GM12875 (cell line): ENCODE results near the gene ARL6IP5.
A peak's percentile ranks its signal among the peaks of the same experiment; 100 is the strongest.

Experiments used
- H3K4me3 ChIP-seq: one replicate; pipeline ENCODE4 v1.5.1; 2011; ENCODE audit warnings: low read depth, low read length, control low read depth
- CTCF ChIP-seq: IDR thresholded peaks from 2 replicates; pipeline ENCODE4 v1.5.1; 2011; ENCODE audit warnings: low read depth, mild to moderate bottlenecking, control low read depth, inconsistent platforms, low read length, moderate library complexity, borderline replicate concordance; ENCODE audit not compliant: insufficient read depth

ARL6IP5 gene

GRCh38 chr3:69087030-69087791 lies 2.5 kb downstream of the ARL6IP5 start:
- H3K4me3 ChIP-seq: peak overlapping the region; percentile 73
- no peak for TF ChIP-seq CTCF

GRCh38 chr3:69088063-69088462 lies 3.3 kb downstream of the ARL6IP5 start:
- no peak overlapping the region for H3K4me3 ChIP-seq
- TF ChIP-seq CTCF: no peak

- H3K4me3 ChIP-seq: no peak overlapping the region
These were observed 5.3 kb downstream of the ARL6IP5 start for GRCh38 chr3:69090021-69090420.

GRCh38 chr3:69091389-69092029 lies 6.8 kb downstream of the ARL6IP5 start:
- no peak overlapping the region for H3K4me3 ChIP-seq
- no peak for TF ChIP-seq CTCF

More at GRCh38 chr3:69090021-69090420, 5.3 kb downstream of the ARL6IP5 start:
- no peak for TF ChIP-seq CTCF

GRCh38 chr3:69092030-69092516 lies 7.3 kb downstream of the ARL6IP5 start:
- no peak for TF ChIP-seq CTCF
- H3K4me3 ChIP-seq: peak overlapping the region; percentile 26

GRCh38 chr3:69094467-69095205 lies 9.9 kb downstream of the ARL6IP5 start:
- no peak for TF ChIP-seq CTCF
- H3K4me3 ChIP-seq: no peak overlapping the region
